HEK293T (cell line): ENCODE measurements around the gene THSD4.
A peak's percentile ranks its signal among the peaks of the same experiment; 100 is the strongest.

Experiments used
- CTCF ChIA-PET: fragments of 350-600 bp; formaldehyde crosslinking; extraction: SDS; loops from one replicate; lab custom pipeline; 2021; ENCODE audit warnings: antibody characterized with exemption, inconsistent platforms; lab: Yijun Ruan, JAX
- POLR2A ChIA-PET: fragments of 350-600 bp; formaldehyde crosslinking; extraction: SDS; loops from one replicate; lab custom pipeline; 2020; ENCODE audit warnings: antibody characterized with exemption, inconsistent platforms; lab: Yijun Ruan, JAX
- DNase-seq: peaks from one replicate; pipeline ENCODE4 v3.0.0; 2012; ENCODE audit warnings: mixed read lengths; ENCODE audit errors: extremely low spot score
- ARNT ChIP-seq: fragments of 450-650 bp; IDR thresholded peaks from 2 replicates; pipeline ENCODE4 v1.6.1; 2017; ENCODE audit warnings: mild to moderate bottlenecking
- BHLHE40 ChIP-seq: fragments of 450-650 bp; IDR thresholded peaks from 2 replicates; pipeline ENCODE4 v1.6.1; 2016; ENCODE audit warnings: mild to moderate bottlenecking, moderate library complexity, borderline replicate concordance
- CTBP1 ChIP-seq: fragments of 450-650 bp; IDR thresholded peaks from 2 replicates; pipeline ENCODE4 v1.6.1; 2016; ENCODE audit warnings: borderline replicate concordance
- ELF4 ChIP-seq: fragments of 450-650 bp; IDR thresholded peaks from 2 replicates; pipeline ENCODE4 v1.6.1; 2017; ENCODE audit warnings: antibody characterized with exemption
- FOXA1 ChIP-seq: fragments of 450-650 bp; IDR thresholded peaks from 2 replicates; pipeline ENCODE4 v1.6.1; 2016; ENCODE audit warnings: mild to moderate bottlenecking
- FOXK2 ChIP-seq: fragments of 450-650 bp; IDR thresholded peaks from 2 replicates; pipeline ENCODE4 v1.6.1; 2016; ENCODE audit warnings: mild to moderate bottlenecking
- FOXM1 ChIP-seq: fragments of 450-650 bp; IDR thresholded peaks from 2 replicates; pipeline ENCODE4 v1.6.1; 2017; ENCODE audit warnings: mild to moderate bottlenecking, borderline replicate concordance
- HDGF ChIP-seq: fragments of 450-650 bp; IDR thresholded peaks from 2 replicates; pipeline ENCODE4 v1.6.1; 2017; ENCODE audit warnings: antibody characterized with exemption, borderline replicate concordance
- L3MBTL2 ChIP-seq: fragments of 450-650 bp; conservative IDR thresholded peaks from 2 replicates; pipeline ENCODE4 v1.6.1; 2016; ENCODE audit warnings: mild to moderate bottlenecking
- LEF1 ChIP-seq: fragments of 450-650 bp; IDR thresholded peaks from 2 replicates; pipeline ENCODE4 v1.6.1; 2017; ENCODE audit warnings: mild to moderate bottlenecking, borderline replicate concordance
- NFRKB ChIP-seq: fragments of 450-650 bp; IDR thresholded peaks from 2 replicates; pipeline ENCODE4 v1.6.1; 2016; ENCODE audit warnings: mild to moderate bottlenecking, moderate library complexity
- PKNOX1 ChIP-seq: fragments of 450-650 bp; IDR thresholded peaks from 2 replicates; pipeline ENCODE4 v1.6.1; 2016
- SP1 ChIP-seq: fragments of 450-650 bp; IDR thresholded peaks from 2 replicates; pipeline ENCODE4 v1.6.1; 2017
- SUZ12 ChIP-seq: fragments of 450-650 bp; IDR thresholded peaks from 2 replicates; pipeline ENCODE4 v1.6.1; 2016; ENCODE audit warnings: mild to moderate bottlenecking
- TARDBP ChIP-seq: fragments of 450-650 bp; IDR thresholded peaks from 2 replicates; pipeline ENCODE4 v1.6.1; 2016
- ZNF384 ChIP-seq: fragments of 450-650 bp; IDR thresholded peaks from 2 replicates; pipeline ENCODE4 v1.6.1; 2016

The THSD4 gene

GRCh38 chr15:71792521-71792920 lies 677.2 kb downstream of the THSD4 start:
- CTCF ChIA-PET = interaction anchor here (1.5 kb wide), 1 partner anchor 12 kb away, joined by 3 read pairs; no protein-coding TSS in a partner anchor
- POLR2A ChIA-PET = no interaction called here
- DNase-seq = no peak
- TF ChIP-seq FOXK2 (no peak), TARDBP (no peak), NFRKB (no peak), BHLHE40 (no peak), L3MBTL2 (no peak), FOXA1 (no peak), LEF1 (no peak), ARNT (no peak), ELF4 (no peak), ZNF384 (no peak), CTBP1 (no peak), HDGF (no peak), SUZ12 (no peak), FOXM1 (no peak), PKNOX1 (no peak), SP1 (no peak)

GRCh38 chr15:71798641-71799040 lies 683.4 kb downstream of the THSD4 start:
- DNase-seq = no peak
- CTCF ChIA-PET = interaction anchor here (0.9 to 3.6 kb wide), 2 partner anchors 14 to 55 kb away, joined by 4 to 16 read pairs; no protein-coding TSS in a partner anchor
- TF ChIP-seq FOXA1 = no peak
- TF ChIP-seq CTBP1 = no peak
- TF ChIP-seq PKNOX1 = no peak
- TF ChIP-seq L3MBTL2 = no peak
- no peak for TF ChIP-seq FOXM1
- TF ChIP-seq ZNF384 = no peak
- no peak for TF ChIP-seq NFRKB
- TF ChIP-seq ARNT = no peak
- no peak for TF ChIP-seq SUZ12
- TF ChIP-seq BHLHE40 = no peak
- POLR2A ChIA-PET = interaction anchor here (0.6 kb wide), 1 partner anchor 352 kb away, joined by 3 read pairs; no protein-coding TSS in a partner anchor

- CTCF ChIA-PET = interaction anchor here (0.6 to 3.6 kb wide), 4 partner anchors 9 to 906 kb away, joined by 5 to 16 read pairs (median 8); no protein-coding TSS in a partner anchor
- DNase-seq = no peak
- POLR2A ChIA-PET = no interaction called here
- TF ChIP-seq FOXM1 = no peak
- TF ChIP-seq LEF1 = no peak
- TF ChIP-seq L3MBTL2 = no peak
- TF ChIP-seq TARDBP = no peak
- TF ChIP-seq PKNOX1 = no peak
- no peak for TF ChIP-seq SP1
- no peak for TF ChIP-seq BHLHE40
These were observed 684.9 kb downstream of the THSD4 start for GRCh38 chr15:71800190-71800589.

- ChIA-PET CTCF (interaction anchor here (0.6 to 3.6 kb wide), 11 partner anchors 10 to 942 kb away, joined by 3 to 20 read pairs (median 5); no protein-coding TSS in a partner anchor), POLR2A (no interaction called here)
- TF ChIP-seq ZNF384 (no peak), NFRKB (no peak), PKNOX1 (peak; percentile 33; the same call in 1 of the 2 replicates), FOXM1 (no peak), TARDBP (no peak), BHLHE40 (no peak), CTBP1 (no peak), SUZ12 (no peak)
- DNase-seq = peak; percentile 65
These were observed 685.8 kb downstream of the THSD4 start for GRCh38 chr15:71800835-71801745.

GRCh38 chr15:71801935-71802655 lies 686.8 kb downstream of the THSD4 start:
- no peak for TF ChIP-seq SUZ12
- TF ChIP-seq ARNT = no peak
- no peak for TF ChIP-seq L3MBTL2
- no peak for TF ChIP-seq LEF1
- TF ChIP-seq FOXA1 = no peak
- no peak for TF ChIP-seq ZNF384
- TF ChIP-seq PKNOX1 = no peak
- no peak for TF ChIP-seq CTBP1
- TF ChIP-seq BHLHE40 = no peak
- no peak for TF ChIP-seq ELF4
- TF ChIP-seq FOXK2 = no peak
- TF ChIP-seq HDGF = no peak
- TF ChIP-seq TARDBP = no peak
- no peak for TF ChIP-seq NFRKB
- DNase-seq = no peak
- POLR2A ChIA-PET = no interaction called here
- CTCF ChIA-PET = interaction anchor here (0.6 to 3.6 kb wide), 7 partner anchors 11 to 738 kb away, joined by 3 to 20 read pairs (median 7); no protein-coding TSS in a partner anchor
